ENCODE data around the gene ZNF777.
A peak's percentile ranks its signal among the peaks of the same experiment; 100 is the strongest.

Gene ZNF777

GRCh38 chr7:149500201-149500600, 39.3 kb upstream of the ZNF777 start:
- DNase-seq (ENCODE audit: low read depth, low spot score), result no peak
- in situ Hi-C loops (cut with HindIII; ENCODE audit: low sequenced_read_pairs), result no loop called here
- TF ChIP-seq, protein P1, sequence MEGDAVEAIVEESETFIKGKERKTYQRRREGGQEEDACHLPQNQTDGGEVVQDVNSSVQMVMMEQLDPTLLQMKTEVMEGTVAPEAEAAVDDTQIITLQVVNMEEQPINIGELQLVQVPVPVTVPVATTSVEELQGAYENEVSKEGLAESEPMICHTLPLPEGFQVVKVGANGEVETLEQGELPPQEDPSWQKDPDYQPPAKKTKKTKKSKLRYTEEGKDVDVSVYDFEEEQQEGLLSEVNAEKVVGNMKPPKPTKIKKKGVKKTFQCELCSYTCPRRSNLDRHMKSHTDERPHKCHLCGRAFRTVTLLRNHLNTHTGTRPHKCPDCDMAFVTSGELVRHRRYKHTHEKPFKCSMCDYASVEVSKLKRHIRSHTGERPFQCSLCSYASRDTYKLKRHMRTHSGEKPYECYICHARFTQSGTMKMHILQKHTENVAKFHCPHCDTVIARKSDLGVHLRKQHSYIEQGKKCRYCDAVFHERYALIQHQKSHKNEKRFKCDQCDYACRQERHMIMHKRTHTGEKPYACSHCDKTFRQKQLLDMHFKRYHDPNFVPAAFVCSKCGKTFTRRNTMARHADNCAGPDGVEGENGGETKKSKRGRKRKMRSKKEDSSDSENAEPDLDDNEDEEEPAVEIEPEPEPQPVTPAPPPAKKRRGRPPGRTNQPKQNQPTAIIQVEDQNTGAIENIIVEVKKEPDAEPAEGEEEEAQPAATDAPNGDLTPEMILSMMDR (IDR thresholded peaks at IDR 0.05; ENCODE audit: low read depth, low read length), result no peak
- H3K4me3 ChIP-seq (ENCODE audit: low read depth, low read length), result no peak overlapping the region

GRCh38 chr7:149498811-149499210, 37.9 kb upstream of the ZNF777 start:
- in situ Hi-C loops (cut with HindIII; ENCODE audit: low sequenced_read_pairs), result no loop called here
- H3K4me3 ChIP-seq (ENCODE audit: low read depth, low read length), result no peak overlapping the region
- TF ChIP-seq, protein P1 (IDR thresholded peaks at IDR 0.05; ENCODE audit: low read depth, low read length), result no peak
- DNase-seq (ENCODE audit: low read depth, low spot score), result no peak

DNA sequence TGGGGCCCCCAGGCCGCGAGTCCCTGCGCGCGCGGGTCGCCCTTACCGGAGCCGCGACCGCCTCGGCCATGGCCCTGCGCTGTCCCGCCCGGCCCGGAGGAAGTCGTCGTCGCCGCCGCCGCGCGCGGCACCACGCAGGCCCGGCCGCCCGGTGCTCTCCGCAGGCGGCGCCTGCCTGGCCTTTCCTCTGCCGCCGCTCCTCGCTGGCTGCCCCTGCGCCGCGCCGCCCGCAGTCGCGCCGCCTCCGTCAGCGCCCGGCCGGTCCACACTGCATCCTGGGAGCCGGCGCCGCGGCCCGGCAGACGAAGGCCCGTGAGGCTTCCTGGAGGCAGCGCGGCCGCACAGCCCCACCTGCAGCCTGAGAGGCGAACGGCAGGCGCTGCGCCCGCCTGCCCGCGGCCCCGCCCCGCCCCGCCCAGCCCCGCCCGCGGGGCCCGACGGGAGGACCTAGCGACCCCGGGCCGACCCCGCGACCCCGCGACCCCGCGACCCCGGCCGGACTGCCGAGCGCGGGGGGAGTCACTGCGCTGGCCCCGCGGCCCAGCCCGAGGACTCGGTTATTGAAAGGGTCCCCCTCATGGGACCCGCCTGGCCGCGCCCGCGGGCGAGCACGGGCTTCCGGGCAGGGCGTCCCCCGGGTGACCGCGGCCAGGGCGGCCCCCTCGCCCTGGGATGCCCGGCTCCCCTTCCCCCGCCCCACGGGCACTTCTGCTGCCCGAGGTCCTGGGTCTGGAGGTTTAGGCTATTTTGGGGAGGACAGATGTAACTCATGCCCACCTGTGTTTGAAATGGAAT, 36.8 kb upstream of the ZNF777 start, which contains the start of gene ZNF746:
Gene ZNF746, minus strand, starts transcription at position 343 of the 795 bp plus-strand sequence. Its CDS starts 273 bp downstream, at position 70.
- TF ChIP-seq, protein P1 (IDR thresholded peaks at IDR 0.05; ENCODE audit: low read depth, low read length), result peak; percentile 52
- in situ Hi-C loops (cut with HindIII; ENCODE audit: low sequenced_read_pairs), result no loop called here
- DNase-seq (ENCODE audit: low read depth, low spot score), result peak; percentile 76
- peak within 1 kb of the TSS; percentile 67 for H3K4me3 ChIP-seq (ENCODE audit: low read depth, low read length)

DNA sequence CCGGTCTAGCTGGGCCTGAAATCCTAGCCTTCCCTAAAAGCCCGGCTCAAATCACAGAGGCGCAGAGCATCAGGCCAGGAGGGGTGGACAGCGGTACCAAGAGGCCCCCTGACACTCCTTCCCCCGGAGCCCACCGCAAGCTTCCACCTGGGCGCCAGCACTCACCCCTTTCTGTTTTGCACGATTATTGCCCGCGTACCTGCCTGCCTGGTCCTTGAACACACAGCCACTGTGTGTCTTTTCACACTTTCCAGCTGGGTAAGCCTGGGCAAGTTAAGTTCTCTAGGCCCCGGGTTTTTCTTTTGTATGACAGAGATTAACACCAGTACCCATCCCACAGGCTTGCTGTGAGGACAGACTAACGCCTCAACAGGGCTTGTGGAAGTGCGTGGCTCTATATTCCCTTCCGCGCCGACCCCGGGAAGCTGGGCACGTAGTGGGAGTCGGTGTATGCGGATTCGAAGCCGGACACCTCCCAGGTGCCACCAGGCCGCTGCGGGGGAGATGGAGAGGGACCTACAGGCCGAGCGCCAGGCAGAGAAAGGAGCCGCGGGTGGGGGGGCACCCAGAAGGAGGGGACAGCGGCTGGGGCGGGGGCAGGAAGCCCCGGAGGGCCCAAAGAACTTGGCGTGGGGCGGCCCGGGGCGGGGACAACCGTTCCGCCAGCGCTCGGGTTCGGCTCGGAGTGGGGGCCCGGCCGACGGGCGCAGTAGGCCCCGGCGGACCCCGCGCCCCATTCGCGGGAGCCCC, 36.0 kb upstream of the ZNF777 start:
- in situ Hi-C loops (cut with HindIII; ENCODE audit: low sequenced_read_pairs), result no loop called here
- TF ChIP-seq, protein P1 (IDR thresholded peaks at IDR 0.05; ENCODE audit: low read depth, low read length), result no peak
- DNase-seq (ENCODE audit: low read depth, low spot score), result peak; percentile 32
- peak overlapping the region; percentile 67 for H3K4me3 ChIP-seq (ENCODE audit: low read depth, low read length)

DNA sequence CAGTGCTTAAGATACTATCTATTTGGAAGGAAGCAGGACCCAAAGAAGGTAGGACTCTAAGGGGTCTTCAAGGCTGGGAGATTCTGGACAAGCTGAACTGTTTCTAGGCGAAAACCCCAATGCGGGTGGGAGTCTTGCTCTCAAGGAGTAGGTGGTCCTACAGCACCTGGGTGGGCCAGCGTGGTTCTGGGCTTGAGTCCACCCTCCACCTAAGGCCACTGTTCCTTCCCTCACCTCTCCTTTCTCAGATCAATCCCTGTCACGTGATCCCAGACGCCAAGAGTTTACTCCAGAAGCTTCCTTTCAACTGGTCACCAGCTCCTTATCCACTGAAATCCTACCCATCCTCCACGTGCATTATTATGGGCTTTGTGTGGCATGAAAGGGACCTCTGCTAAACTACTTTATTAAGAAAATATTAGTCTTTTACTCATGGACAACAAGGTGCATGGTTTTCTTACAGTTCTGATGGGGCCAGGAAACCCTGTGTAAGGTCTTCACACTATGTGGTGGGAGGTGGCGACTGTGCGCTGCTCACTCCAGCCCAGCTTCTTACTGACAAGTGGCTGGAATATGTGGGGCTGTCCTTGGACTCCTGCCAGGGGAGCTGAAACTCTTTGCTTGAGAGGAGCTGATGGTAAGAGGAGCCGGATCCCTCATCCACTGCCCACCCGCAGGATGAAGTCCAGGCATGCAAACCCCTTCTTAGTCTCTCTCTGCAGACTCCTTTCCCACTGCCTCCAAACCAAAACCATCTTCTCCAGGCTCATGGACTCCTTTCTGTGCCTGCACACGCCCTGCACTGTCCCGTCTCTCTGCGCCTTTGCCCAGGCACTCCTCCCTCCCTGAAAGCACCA, 35.2 kb upstream of the ZNF777 start:
- peak; percentile 82 for DNase-seq (ENCODE audit: low read depth, low spot score)
- H3K4me3 ChIP-seq (ENCODE audit: low read depth, low read length), result peak overlapping the region; percentile 67
- in situ Hi-C loops (cut with HindIII; ENCODE audit: low sequenced_read_pairs), result no loop called here
- TF ChIP-seq, protein P1 (IDR thresholded peaks at IDR 0.05; ENCODE audit: low read depth, low read length), result no peak
